Activated naive CD8-positive, alpha-beta T cell treated with anti-CD3 and anti-CD28 coated beads, Interleukin-2, amount 10 ng/mL, durations not matched to agents 7 days and 5 days (primary cell): ENCODE results near the gene PGRMC2. TPM values are rescaled to one million over a fixed set of nuclear protein-coding genes. Genes with fewer than 3 reads are reported as not detected.

Experiments
- ATAC-seq: fragments of 150-1000 bp; cut with Tn5 transposase; one replicate; pipeline ENCODE4 v1.10.0; 2021; ENCODE audit warnings: low read depth, moderate library complexity
- POLR2A ChIA-PET: fragments of 350-600 bp; sonication (Branson Sonifier 250); formaldehyde crosslinking; loops from one replicate; lab custom pipeline; 2021; ENCODE audit warnings: antibody characterized with exemption; lab: Charles Lee
- DNase-seq: peaks from one replicate; pipeline ENCODE4 v3.0.0; 2021
- H3K27ac Mint-ChIP-seq: one replicate; pipeline ENCODE4 v1.8.0; 2022; ENCODE audit warnings: mild to moderate bottlenecking, mixed read lengths
- H3K27me3 Mint-ChIP-seq: one replicate; pipeline ENCODE4 v1.8.0; 2022; ENCODE audit warnings: mild to moderate bottlenecking, moderate library complexity, mixed read lengths
- H3K36me3 Mint-ChIP-seq: one replicate; pipeline ENCODE4 v1.8.0; 2021; ENCODE audit warnings: mild to moderate bottlenecking, mixed read lengths
- H3K4me1 Mint-ChIP-seq: one replicate; pipeline ENCODE4 v1.8.0; 2021; ENCODE audit warnings: mixed read lengths
- H3K4me3 Mint-ChIP-seq: one replicate; pipeline ENCODE4 v1.8.0; 2022; ENCODE audit warnings: mild to moderate bottlenecking, moderate library complexity, mixed read lengths
- H3K9me3 Mint-ChIP-seq: one replicate; pipeline ENCODE4 v1.8.0; 2021; ENCODE audit warnings: mixed read lengths
- total RNA-seq, 2 experiments: library from RNA; stranded (reverse); gene quantifications; one replicate each; pipeline ENCODE4 v1.2.3, GENCODE V29; 2021

The PGRMC2 gene
- total RNA-seq, 2 experiments from 2014 or later, result 44.5 to 47.1 TPM

DNA sequence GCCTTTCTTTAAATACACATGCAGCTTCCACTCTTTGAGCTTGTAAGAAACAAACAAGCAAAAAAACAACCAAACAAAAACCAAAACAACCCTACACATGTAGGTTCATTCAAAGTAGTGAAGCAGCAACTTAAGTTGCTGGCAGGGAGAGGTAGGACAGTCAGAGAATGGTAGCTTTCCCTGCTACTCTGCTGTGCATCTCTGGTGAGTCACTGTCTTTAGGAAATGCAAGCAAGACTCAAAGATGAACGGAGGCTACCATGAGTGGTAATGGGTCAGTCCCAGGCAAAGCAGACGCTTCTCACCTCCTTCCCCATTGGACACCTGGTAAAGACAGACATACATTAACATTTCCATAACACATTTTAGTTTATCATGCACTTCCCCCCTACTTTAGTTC, 43.2 kb downstream of the PGRMC2 start:
- no peak for ATAC-seq
- no peaks in the 10 kb centered on the region for H3K36me3 Mint-ChIP-seq
- no peak overlapping the region for H3K27ac Mint-ChIP-seq
- H3K9me3 Mint-ChIP-seq, result peaks cover 10% of the 10 kb centered on the region
- H3K27me3 Mint-ChIP-seq, result no peaks in the 10 kb centered on the region
- no peak overlapping the region for H3K4me3 Mint-ChIP-seq
- DNase-seq, result no peak
- H3K4me1 Mint-ChIP-seq, result no peaks in the 10 kb centered on the region
- POLR2A ChIA-PET, result no interaction called here

GRCh38 chr4:128242601-128243000, 45.0 kb downstream of the PGRMC2 start:
- Mint-ChIP-seq H3K36me3 (no peaks in the 10 kb centered on the region), H3K4me1 (no peaks in the 10 kb centered on the region), H3K4me3 (no peak overlapping the region), H3K9me3 (peaks cover 4% of the 10 kb centered on the region), H3K27me3 (no peaks in the 10 kb centered on the region), H3K27ac (no peak overlapping the region)
- POLR2A ChIA-PET, result no interaction called here
- ATAC-seq (no peak), DNase-seq (no peak)

DNA sequence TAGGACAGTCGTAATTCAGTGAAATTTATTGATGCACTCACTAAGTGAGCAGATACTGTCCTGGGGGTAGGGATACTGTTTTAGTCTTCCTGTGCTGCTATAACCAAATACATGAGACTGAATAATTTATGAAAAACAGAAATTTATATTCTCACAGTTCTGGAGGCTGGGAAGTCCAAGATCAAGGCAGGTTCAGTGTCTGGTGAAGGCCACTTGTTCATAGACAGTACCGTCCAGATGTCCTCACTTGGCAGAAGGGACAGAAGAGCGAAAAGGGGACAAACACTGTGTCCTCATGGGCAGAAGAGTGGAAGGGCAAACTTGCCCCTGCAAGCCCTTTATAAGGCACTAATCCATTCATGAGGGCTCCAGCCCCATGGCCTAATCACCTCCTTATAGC, 45.6 kb downstream of the PGRMC2 start:
- H3K27me3 Mint-ChIP-seq, result no peaks in the 10 kb centered on the region
- no peaks in the 10 kb centered on the region for H3K4me1 Mint-ChIP-seq
- POLR2A ChIA-PET, result no interaction called here

DNA sequence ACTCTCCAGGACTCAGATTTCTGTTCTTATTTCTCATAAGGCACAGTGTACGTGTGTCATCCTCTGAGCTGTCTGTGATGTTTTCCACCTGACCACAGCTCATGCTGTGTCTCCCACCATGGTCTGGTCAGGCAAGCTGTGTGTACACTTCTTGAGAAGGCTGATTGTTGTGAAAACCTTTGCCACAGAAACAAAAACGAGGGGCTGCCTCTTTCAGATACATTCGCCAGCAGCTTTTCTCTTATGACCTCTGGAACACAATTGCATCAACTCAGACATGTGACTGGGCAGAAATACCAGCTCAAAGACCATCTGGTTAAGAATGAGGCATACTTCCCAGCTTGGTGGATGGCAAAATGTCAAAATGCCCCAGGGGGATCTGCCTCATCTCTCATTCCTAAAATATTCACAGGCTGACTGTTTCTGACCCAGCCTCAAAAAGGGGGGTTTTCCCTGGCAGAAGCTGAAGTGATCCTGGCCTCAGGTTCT, 46.1 kb downstream of the PGRMC2 start:
- ATAC-seq, result no peak

More for the DNA sequence above, 45.6 kb downstream of the PGRMC2 start:
- Mint-ChIP-seq H3K36me3 (no peaks in the 10 kb centered on the region), H3K9me3 (peaks cover 2% of the 10 kb centered on the region), H3K4me3 (no peak overlapping the region), H3K27ac (no peak overlapping the region)
- DNase-seq, result no peak
- no peak for ATAC-seq

GRCh38 chr4:128241019-128241418, 46.6 kb downstream of the PGRMC2 start:
- DNase-seq (no peak), ATAC-seq (no peak)
- Mint-ChIP-seq H3K4me1 (no peaks in the 10 kb centered on the region), H3K9me3 (no peaks in the 10 kb centered on the region), H3K27ac (no peak overlapping the region), H3K4me3 (no peak overlapping the region), H3K36me3 (no peaks in the 10 kb centered on the region), H3K27me3 (no peaks in the 10 kb centered on the region)
- POLR2A ChIA-PET, result interaction anchor here (0.5 kb wide), 1 partner anchor 12 kb away, joined by 4 read pairs; no protein-coding TSS in a partner anchor

More for the DNA sequence above, 46.1 kb downstream of the PGRMC2 start:
- H3K36me3 Mint-ChIP-seq, result no peaks in the 10 kb centered on the region
- H3K4me1 Mint-ChIP-seq, result no peaks in the 10 kb centered on the region
- H3K9me3 Mint-ChIP-seq, result no peaks in the 10 kb centered on the region
- no peak for DNase-seq
- POLR2A ChIA-PET, result interaction anchor here (0.5 kb wide), 1 partner anchor 12 kb away, joined by 4 read pairs; no protein-coding TSS in a partner anchor
- H3K27me3 Mint-ChIP-seq, result no peaks in the 10 kb centered on the region
- no peak overlapping the region for H3K27ac Mint-ChIP-seq
- no peak overlapping the region for H3K4me3 Mint-ChIP-seq

DNA sequence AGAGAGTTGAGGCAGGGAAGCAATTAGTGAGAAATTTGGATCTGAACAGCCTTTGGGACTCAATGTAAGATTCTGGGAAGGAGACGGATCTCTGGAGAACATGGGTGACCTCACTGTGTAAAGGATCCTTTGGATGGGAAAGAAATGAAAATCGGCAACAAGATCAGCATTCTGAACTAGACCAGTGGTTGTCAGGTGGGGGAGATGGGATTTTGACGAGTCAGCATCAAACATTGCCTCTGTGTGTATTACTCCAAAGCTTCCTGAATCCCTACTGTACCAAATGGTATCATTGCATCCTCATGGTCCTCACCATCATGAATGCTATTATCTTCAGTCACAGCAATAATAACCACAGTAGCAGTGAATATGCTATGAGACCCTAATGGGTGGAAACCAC, 52.8 kb downstream of the PGRMC2 start:
- POLR2A ChIA-PET, result no interaction called here
- H3K36me3 Mint-ChIP-seq, result no peaks in the 10 kb centered on the region
- ATAC-seq, result no peak

DNA sequence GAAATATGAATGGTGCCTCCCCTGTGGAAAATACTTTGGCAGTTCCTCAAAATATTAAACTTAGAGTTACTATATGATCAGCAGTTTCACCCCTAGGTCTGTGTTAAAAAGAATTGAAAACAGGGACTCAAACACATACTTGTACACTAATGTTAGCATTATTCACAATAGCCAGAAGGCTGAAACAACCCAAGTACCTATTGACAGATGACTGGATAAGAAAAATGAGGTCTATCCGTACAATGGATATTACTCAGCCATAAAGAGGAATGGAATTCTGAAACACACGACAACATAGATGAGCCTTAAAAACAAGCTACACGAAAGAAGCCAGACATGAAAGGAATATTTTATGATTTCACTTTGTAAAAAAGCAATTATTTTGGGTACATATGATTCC, 54.9 kb downstream of the PGRMC2 start:
- Mint-ChIP-seq H3K4me3 (no peak overlapping the region), H3K4me1 (no peaks in the 10 kb centered on the region), H3K36me3 (no peaks in the 10 kb centered on the region), H3K9me3 (no peaks in the 10 kb centered on the region), H3K27ac (no peak overlapping the region), H3K27me3 (peaks cover 8% of the 10 kb centered on the region)
- no peak for ATAC-seq
- POLR2A ChIA-PET, result no interaction called here
- DNase-seq, result no peak

More for the DNA sequence above, 52.8 kb downstream of the PGRMC2 start:
- Mint-ChIP-seq H3K27ac (no peak overlapping the region), H3K27me3 (peaks cover 3% of the 10 kb centered on the region), H3K4me1 (no peaks in the 10 kb centered on the region), H3K4me3 (no peak overlapping the region), H3K9me3 (no peaks in the 10 kb centered on the region)
- DNase-seq, result no peak

GRCh38 chr4:128228845-128229795, 58.5 kb downstream of the PGRMC2 start:
- Mint-ChIP-seq H3K4me3 (no peak overlapping the region), H3K4me1 (no peaks in the 10 kb centered on the region), H3K36me3 (no peaks in the 10 kb centered on the region), H3K27me3 (peaks cover 8% of the 10 kb centered on the region), H3K27ac (no peak overlapping the region), H3K9me3 (no peaks in the 10 kb centered on the region)
- ATAC-seq (no peak), DNase-seq (no peak)
- POLR2A ChIA-PET, result no interaction called here

- Mint-ChIP-seq H3K4me3 (no peak overlapping the region), H3K27me3 (peaks cover 8% of the 10 kb centered on the region), H3K9me3 (no peaks in the 10 kb centered on the region), H3K36me3 (no peaks in the 10 kb centered on the region), H3K4me1 (no peaks in the 10 kb centered on the region), H3K27ac (no peak overlapping the region)
- POLR2A ChIA-PET, result no interaction called here
- ATAC-seq (no peak), DNase-seq (no peak)
These were observed 59.5 kb downstream of the PGRMC2 start for GRCh38 chr4:128227991-128228571.

GRCh38 chr4:128225148-128225547, 62.5 kb downstream of the PGRMC2 start:
- H3K27ac Mint-ChIP-seq, result no peak overlapping the region
- DNase-seq (no peak), ATAC-seq (no peak)
- no peaks in the 10 kb centered on the region for H3K9me3 Mint-ChIP-seq
- H3K4me1 Mint-ChIP-seq, result no peaks in the 10 kb centered on the region
- POLR2A ChIA-PET, result no interaction called here
- no peaks in the 10 kb centered on the region for H3K36me3 Mint-ChIP-seq
- H3K4me3 Mint-ChIP-seq, result no peak overlapping the region
- peaks cover 5% of the 10 kb centered on the region for H3K27me3 Mint-ChIP-seq

- Mint-ChIP-seq H3K27me3 (no peaks in the 10 kb centered on the region), H3K4me1 (no peaks in the 10 kb centered on the region), H3K4me3 (no peak overlapping the region), H3K36me3 (no peaks in the 10 kb centered on the region), H3K9me3 (no peaks in the 10 kb centered on the region), H3K27ac (no peak overlapping the region)
- no peak for DNase-seq
- POLR2A ChIA-PET, result no interaction called here
- ATAC-seq, result no peak
These were observed 66.0 kb downstream of the PGRMC2 start for GRCh38 chr4:128221586-128221985.

- H3K4me3 Mint-ChIP-seq, result no peak overlapping the region
- no peaks in the 10 kb centered on the region for H3K36me3 Mint-ChIP-seq
- H3K27ac Mint-ChIP-seq, result no peak overlapping the region
- no peak for ATAC-seq
- DNase-seq, result no peak
- H3K27me3 Mint-ChIP-seq, result no peaks in the 10 kb centered on the region
- H3K4me1 Mint-ChIP-seq, result no peaks in the 10 kb centered on the region
- POLR2A ChIA-PET, result no interaction called here
- no peaks in the 10 kb centered on the region for H3K9me3 Mint-ChIP-seq
These were observed 67.1 kb downstream of the PGRMC2 start for GRCh38 chr4:128220286-128221235.
